HepG2 (cell line): Measurements from ENCODE around the gene AP2B1. TPM values are rescaled to one million over a fixed set of nuclear protein-coding genes. Genes with fewer than 3 reads are reported as not detected.

ENCODE experiments used
- ATAC-seq: fragments of 200-7000 bp; cut with Tn5 transposase; 3 replicates; pipeline ENCODE4 v1.9.1; 2020; ENCODE audit warnings: mild to moderate bottlenecking, moderate library complexity
- BruUV-seq: library from RNA; stranded (reverse); fragments of 400-500 nt; replicated peaks from 2 replicates; lab custom pipeline; 2021; lab: Mats Ljungman, UMichigan
- CTCF ChIA-PET: fragments of 300-600 bp; formaldehyde crosslinking; extraction: SDS; loops from one replicate; lab custom pipeline; 2021; ENCODE audit warnings: low total read pairs, inconsistent platforms, low intra/inter-chr PET ratio; lab: Yijun Ruan, JAX
- POLR2A ChIA-PET: fragments of 350-600 bp; sonication (Branson Sonifier 250); formaldehyde crosslinking; loops from one replicate; lab custom pipeline; 2020; ENCODE audit warnings: antibody characterized with exemption, inconsistent platforms; lab: Yijun Ruan, JAX
- DNase-seq: peaks from one replicate; pipeline ENCODE4 v3.0.0-alpha.2; 2015; ENCODE audit warnings: low spot score
- FAIRE-seq: peaks from 3 replicates; lab custom pipeline; 2011; peaks lifted over from hg19 to GRCh38; lab: Jason Lieb, UNC
- H2AFZ ChIP-seq: one replicate; pipeline ENCODE4 v1.6.1; 2011; ENCODE audit warnings: low read length, inconsistent platforms
- H3K27ac ChIP-seq: fragments of 300-600 bp; 3 replicates; pipeline ENCODE4 v1.8.0; 2011; ENCODE audit warnings: mixed run types, mild to moderate bottlenecking, mixed read lengths, low read length, inconsistent platforms; ENCODE audit not compliant: insufficient read depth; ENCODE audit errors: extremely low read length
- H3K27me3 ChIP-seq, 2 experiments: fragments of 200-600 bp in 1 of 2; 2 replicates in 1 of 2; 3 replicates in 1 of 2; pipeline versions ENCODE4 v1.6.0 to v1.8.0; 2011; ENCODE audit warnings: low read length in 2 of 2, mild to moderate bottlenecking in 2 of 2, moderate library complexity in 2 of 2, inconsistent platforms in 1 of 2; ENCODE audit not compliant: insufficient read depth in 2 of 2, control insufficient read depth in 1 of 2
- H3K36me3 ChIP-seq, 2 experiments: fragments of 200-600 bp in 1 of 2; replicated peaks in 1 of 2; 2 replicates in 1 of 2; 3 replicates in 1 of 2; pipeline versions ENCODE4 v1.5.1 to v1.8.0; 2011; ENCODE audit warnings: low read length in 2 of 2, inconsistent platforms in 1 of 2; ENCODE audit not compliant: insufficient read depth in 2 of 2, control insufficient read depth in 1 of 2
- H3K4me1 ChIP-seq: 2 replicates; pipeline ENCODE4 v1.5.1; 2012; ENCODE audit warnings: low read length, inconsistent platforms; ENCODE audit not compliant: insufficient read depth
- H3K4me2 ChIP-seq: 2 replicates; pipeline ENCODE4 v1.6.0; 2011; ENCODE audit warnings: low read depth, low read length, inconsistent platforms
- H3K4me3 ChIP-seq, 3 experiments: fragments of 200-600 bp in 1 of 3; sonication (generic), shearing (Covaris generic) in 1 of 3; replicated peaks in 1 of 3; 2 replicates each; pipeline ENCODE4 v1.5.1; 2011 to 2016; ENCODE audit warnings: low read length in 3 of 3, inconsistent platforms in 2 of 3, low read depth in 2 of 3, mild to moderate bottlenecking in 2 of 3, control low read depth in 1 of 3, mixed read lengths in 1 of 3; ENCODE audit not compliant: insufficient read depth in 1 of 3
- H3K79me2 ChIP-seq: one replicate; pipeline ENCODE4 v1.6.1; 2011; ENCODE audit warnings: low read length, inconsistent platforms; ENCODE audit not compliant: insufficient read depth
- H3K9ac ChIP-seq: 2 replicates; pipeline ENCODE4 v1.6.0; 2011; ENCODE audit warnings: mild to moderate bottlenecking, low read depth, low read length, inconsistent platforms; ENCODE audit not compliant: insufficient read depth
- H3K9me3 ChIP-seq: 2 replicates; pipeline ENCODE4 v1.5.1; 2012; ENCODE audit warnings: mild to moderate bottlenecking, low read length
- H4K20me1 ChIP-seq: 2 replicates; pipeline ENCODE4 v1.6.0; 2011; ENCODE audit warnings: inconsistent platforms, mild to moderate bottlenecking, low read length, moderate library complexity; ENCODE audit not compliant: insufficient read depth
- GATAD2A ChIP-seq: IDR thresholded peaks from 2 replicates; pipeline ENCODE4 v1.6.1; 2016
- JUN ChIP-seq: sonication (generic); formaldehyde crosslinking; IDR thresholded peaks from 2 replicates; pipeline ENCODE4 v1.4.0; 2020; ENCODE audit warnings: mild to moderate bottlenecking, missing genetic modification reagents
- KDM5A ChIP-seq: fragments of 200-600 bp; sonication (generic); IDR thresholded peaks from 2 replicates; pipeline ENCODE4 v1.7.0; 2018; ENCODE audit warnings: antibody characterized with exemption, mild to moderate bottlenecking, low read length, borderline replicate concordance
- SALL2 ChIP-seq: sonication (generic); formaldehyde crosslinking; IDR thresholded peaks from 2 replicates; pipeline ENCODE4 v1.8.1; 2023; ENCODE audit warnings: mild to moderate bottlenecking, missing genetic modification reagents, inconsistent platforms
- ZBTB7B ChIP-seq: sonication (generic); formaldehyde crosslinking; IDR thresholded peaks from 2 replicates; pipeline ENCODE4 v1.4.0; 2020; ENCODE audit warnings: missing genetic modification reagents
- ZC3H13 ChIP-seq: sonication (generic); formaldehyde crosslinking; IDR thresholded peaks from 2 replicates; pipeline ENCODE4 v1.8.1; 2023; ENCODE audit warnings: mild to moderate bottlenecking, missing genetic modification reagents, moderate library complexity
- ZNF17 ChIP-seq: sonication (generic); formaldehyde crosslinking; IDR thresholded peaks from 2 replicates; pipeline ENCODE4 v1.5.0; 2020; ENCODE audit warnings: mild to moderate bottlenecking, missing genetic modification reagents
- ZNF224 ChIP-seq: sonication (generic); formaldehyde crosslinking; IDR thresholded peaks from 2 replicates; pipeline ENCODE4 v1.5.0; 2020; ENCODE audit warnings: mild to moderate bottlenecking, missing genetic modification reagents
- ZNF280D ChIP-seq: sonication (generic); formaldehyde crosslinking; IDR thresholded peaks from 2 replicates; pipeline ENCODE4 v1.5.1; 2020; ENCODE audit warnings: mild to moderate bottlenecking, missing genetic modification reagents
- ZNF354B ChIP-seq: sonication (generic); formaldehyde crosslinking; IDR thresholded peaks from 2 replicates; pipeline ENCODE4 v1.8.0; 2022; ENCODE audit warnings: mild to moderate bottlenecking, missing genetic modification reagents
- ZNF777 ChIP-seq: sonication (generic); formaldehyde crosslinking; IDR thresholded peaks from 2 replicates; pipeline ENCODE4 v1.4.0; 2020; ENCODE audit warnings: missing genetic modification reagents
- ZNF780A ChIP-seq: sonication (generic); formaldehyde crosslinking; IDR thresholded peaks from 2 replicates; pipeline ENCODE4 v1.8.0; 2022; ENCODE audit warnings: mild to moderate bottlenecking, missing genetic modification reagents, moderate library complexity
- ZSCAN25 ChIP-seq: sonication (generic); formaldehyde crosslinking; IDR thresholded peaks from 2 replicates; pipeline ENCODE4 v1.8.0; 2022; ENCODE audit warnings: mild to moderate bottlenecking, missing genetic modification reagents
- ZUFSP ChIP-seq: sonication (generic); formaldehyde crosslinking; IDR thresholded peaks from 2 replicates; pipeline ENCODE4 v1.9.0; 2021; ENCODE audit warnings: missing genetic modification reagents, mild to moderate bottlenecking, borderline replicate concordance
- WGBS: methylation state at CpG from one replicate; pipeline ENCODE4 v1.1.6; 2017; ENCODE audit warnings: low lambda C conversion rate; 5-methylcytosine and 5-hydroxymethylcytosine counted together
- in situ Hi-C: cut with HindIII; loops from 2 replicates; pipeline ENCODE4 v1.10.0; 2017; ENCODE audit warnings: low pct_unique_long_range_greater_than_20kb; ENCODE audit not compliant: extremely low pct_ligation_motif_present
- intact Hi-C: fragments of 100-400 bp; cut with micrococcal nuclease; formaldehyde crosslinking; loops from one replicate; pipeline ENCODE4 v1.10.0; 2022; ENCODE audit not compliant: unreplicated experiment
- polyA plus RNA-seq, 8 experiments: library from polyadenylated mRNA; depleted of rRNA in 3 of 8; stranded (reverse) in 7 of 8; unstranded in 1 of 8; fragments of >200 nt; fragmentation: Illumina TruSeq in 4 of 8; extraction: Trizol in 4 of 8; gene quantifications; 2 replicates each; pipeline versions ENCODE4 v1.2.1 to v1.2.3, GENCODE V29; 2011 to 2016; ENCODE audit warnings: low read depth in 4 of 8, missing spikeins in 1 of 8, mixed read lengths in 1 of 8; ENCODE audit not compliant: insufficient read depth in 1 of 8
- total RNA-seq, 5 experiments: library from RNA; depleted of rRNA; stranded (reverse); fragments of >200 nt; fragmentation: Illumina TruSeq; extraction: Trizol; gene quantifications; 2 replicates each; pipeline ENCODE4 v1.2.3, GENCODE V29; 2016; ENCODE audit warnings: low read depth in 1 of 5

Gene AP2B1
- total and polyA plus RNA-seq, 2 of the 13 experiments (the other 11 are each of a cell fraction or from before 2014, with no cell fraction given) = 23.8 to 71.3 TPM

- no peak overlapping the region for H3K9ac ChIP-seq
- TF ChIP-seq JUN (CRISPR knock-in tag) (no peak), SALL2 (CRISPR knock-in tag) (no peak), ZNF224 (CRISPR knock-in tag) (no peak)
- TF ChIP-seq, all 625 proteins: peak for 0
- ATAC-seq (no peak), DNase-seq (no peak), FAIRE-seq (no peak)
- H3K4me2 ChIP-seq = no peak overlapping the region
- no peaks in the 10 kb centered on the region for H3K27me3 ChIP-seq
- no peak overlapping the region for H3K4me3 ChIP-seq
- no peak overlapping the region for H2AFZ ChIP-seq
- no peaks in the 10 kb centered on the region for H4K20me1 ChIP-seq
- WGBS = 94% methylated on average over 4 of the region's 4 CpGs
- no peak overlapping the region for H3K27ac ChIP-seq
- ChIA-PET CTCF (no interaction called here), POLR2A (no interaction called here)
- no peaks in the 10 kb centered on the region for H3K79me2 ChIP-seq
- H3K36me3 ChIP-seq = peaks cover 10 to 39% of the 10 kb centered on the region in 2 experiments; a peak in 4 of 5 replicates
- intact Hi-C loops (no loop called here), in situ Hi-C loops (loop anchor here (25.0 kb wide), 1 partner anchor 413 kb away; no protein-coding TSS in a partner anchor)
- no TSS peak for BruUV-seq
- H3K4me1 ChIP-seq = peaks cover 17% of the 10 kb centered on the region
- H3K9me3 ChIP-seq = no peaks in the 10 kb centered on the region
Measured at GRCh38 chr17:35725058-35725457, 137.9 kb downstream of the AP2B1 start.

- intact Hi-C loops = no loop called here
- no peak overlapping the region for H3K4me3 ChIP-seq
- H3K4me1 ChIP-seq = peaks cover 23% of the 10 kb centered on the region
- no peaks in the 10 kb centered on the region for H3K27me3 ChIP-seq
- FAIRE-seq (no peak), ATAC-seq (no peak), DNase-seq (no peak)
- H3K36me3 ChIP-seq = peaks cover 10 to 38% of the 10 kb centered on the region in 2 experiments; a peak in 4 of 5 replicates
- in situ Hi-C loops = loop anchor here (25.0 kb wide), 1 partner anchor 413 kb away; no protein-coding TSS in a partner anchor
- H3K9me3 ChIP-seq = no peaks in the 10 kb centered on the region
- CTCF ChIA-PET = no interaction called here
- no peaks in the 10 kb centered on the region for H4K20me1 ChIP-seq
- 100% methylated on average over 2 of the region's 2 CpGs for WGBS
- POLR2A ChIA-PET = interaction anchor here (1.1 kb wide), 1 partner anchor 12 kb away, joined by 5 read pairs; no protein-coding TSS in a partner anchor
- no peak overlapping the region for H3K27ac ChIP-seq
- no peak overlapping the region for H3K9ac ChIP-seq
- H3K4me2 ChIP-seq = no peak overlapping the region
- no TSS peak for BruUV-seq
- no peaks in the 10 kb centered on the region for H3K79me2 ChIP-seq
- H2AFZ ChIP-seq = no peak overlapping the region
- TF ChIP-seq ZNF780A (CRISPR knock-in tag) (no peak), ZBTB7B (CRISPR knock-in tag) (no peak), KDM5A (no peak), ZNF777 (no peak), ZSCAN25 (CRISPR knock-in tag) (no peak), ZNF354B (CRISPR knock-in tag) (no peak), ZNF280D (no peak), ZC3H13 (CRISPR knock-in tag) (no peak), ZUFSP (no peak), GATAD2A (CRISPR knock-in tag) (no peak), ZNF17 (CRISPR knock-in tag) (no peak)
Measured at GRCh38 chr17:35725802-35726126, 138.6 kb downstream of the AP2B1 start.
